HL-60 (cell line): ENCODE measurements around the gene SETD5.

Experiments used
- DNase-seq, 2 experiments: peaks; one replicate each; pipeline ENCODE4 v3.0.0-alpha.2; 2010 to 2020; ENCODE audit warnings: low read depth in 1 of 2, low spot score in 1 of 2
- H3K27ac ChIP-seq: fragments of 250-450 bp; sonication (Bioruptor Pico); replicated peaks from 2 replicates; pipeline ENCODE4 v1.5.1; 2020; ENCODE audit warnings: mild to moderate bottlenecking, moderate library complexity
- H3K27me3 ChIP-seq: fragments of 250-450 bp; sonication (Bioruptor Pico); 2 replicates; pipeline ENCODE4 v1.5.1; 2021; ENCODE audit warnings: mild to moderate bottlenecking, moderate library complexity; ENCODE audit not compliant: insufficient read depth, poor library complexity, severe bottlenecking
- H3K4me3 ChIP-seq: replicated peaks from 2 replicates; pipeline ENCODE4 v1.5.1; 2011; ENCODE audit warnings: mild to moderate bottlenecking, control low read depth, low read length; ENCODE audit not compliant: insufficient read depth
- CTCF ChIP-seq: IDR thresholded peaks from one replicate; pipeline ENCODE4 v1.5.1; 2011; ENCODE audit warnings: low read length, control low read depth, inconsistent platforms; ENCODE audit not compliant: insufficient read depth
- GABPA ChIP-seq: IDR thresholded peaks from 2 replicates; pipeline ENCODE4 v1.6.1; 2012; ENCODE audit warnings: low read depth
- POLR2AphosphoS5 ChIP-seq: IDR thresholded peaks from 2 replicates; pipeline ENCODE4 v1.6.1; 2012; ENCODE audit warnings: low read depth
- REST ChIP-seq: IDR thresholded peaks from 2 replicates; pipeline ENCODE4 v1.6.1; 2012; ENCODE audit warnings: low read depth; ENCODE audit not compliant: insufficient replicate concordance
- SPI1 ChIP-seq: IDR thresholded peaks from 2 replicates; pipeline ENCODE4 v1.6.1; 2012; ENCODE audit warnings: low read depth, mild to moderate bottlenecking, borderline replicate concordance

Gene SETD5

GRCh38 chr3:9507586-9508578, 110.5 kb downstream of the SETD5 start:
- no peak for DNase-seq
- no peak overlapping the region for H3K27ac ChIP-seq
- no peak for TF ChIP-seq POLR2AphosphoS5
- no peak for TF ChIP-seq REST
- no peak for TF ChIP-seq SPI1
- no peak for TF ChIP-seq GABPA
- H3K4me3 ChIP-seq = no peak overlapping the region
- peaks cover 5% of the 10 kb centered on the region for H3K27me3 ChIP-seq

- no peak for DNase-seq
- no peak overlapping the region for H3K4me3 ChIP-seq
- TF ChIP-seq SPI1 (no peak), POLR2AphosphoS5 (no peak), CTCF (no peak), GABPA (no peak), REST (no peak)
- no peak overlapping the region for H3K27ac ChIP-seq
- peaks cover 5% of the 10 kb centered on the region for H3K27me3 ChIP-seq
Observed at GRCh38 chr3:9508781-9509180, 111.4 kb downstream of the SETD5 start.

GRCh38 chr3:9512456-9513045, 115.1 kb downstream of the SETD5 start:
- DNase-seq = no peak
- Histone ChIP-seq H3K27ac (no peak overlapping the region), H3K27me3 (peaks cover 5% of the 10 kb centered on the region), H3K4me3 (no peak overlapping the region)
- TF ChIP-seq REST = no peak
- TF ChIP-seq CTCF = no peak
- TF ChIP-seq POLR2AphosphoS5 = no peak
- no peak for TF ChIP-seq GABPA
- no peak for TF ChIP-seq SPI1
